Neural cell (in vitro differentiated cells): ENCODE data around the gene QRICH2.

Experiments used
- CTCF ChIP-seq: fragments of 450-650 bp; IDR thresholded peaks from 2 replicates; pipeline ENCODE4 v1.5.1; 2014; ENCODE audit warnings: antibody characterized with exemption, mild to moderate bottlenecking, moderate library complexity; ENCODE audit not compliant: poor library complexity, severe bottlenecking
- EP300 ChIP-seq: fragments of 450-650 bp; conservative IDR thresholded peaks from 2 replicates; pipeline ENCODE4 v1.6.1; 2014; ENCODE audit warnings: antibody characterized with exemption, mild to moderate bottlenecking, moderate library complexity; ENCODE audit not compliant: poor library complexity, severe bottlenecking
- EZH2 ChIP-seq: fragments of 200-600, 300-800 bp; shearing (Covaris generic), sonication (generic); IDR thresholded peaks from 2 replicates; pipeline ENCODE4 v1.6.1; 2014; ENCODE audit warnings: antibody characterized with exemption, low read length, borderline replicate concordance, mild to moderate bottlenecking; ENCODE audit not compliant: insufficient read depth, poor library complexity, severe bottlenecking
- REST ChIP-seq: IDR thresholded peaks from 2 replicates; pipeline ENCODE4 v1.6.1; 2012; ENCODE audit warnings: borderline replicate concordance

DNA sequence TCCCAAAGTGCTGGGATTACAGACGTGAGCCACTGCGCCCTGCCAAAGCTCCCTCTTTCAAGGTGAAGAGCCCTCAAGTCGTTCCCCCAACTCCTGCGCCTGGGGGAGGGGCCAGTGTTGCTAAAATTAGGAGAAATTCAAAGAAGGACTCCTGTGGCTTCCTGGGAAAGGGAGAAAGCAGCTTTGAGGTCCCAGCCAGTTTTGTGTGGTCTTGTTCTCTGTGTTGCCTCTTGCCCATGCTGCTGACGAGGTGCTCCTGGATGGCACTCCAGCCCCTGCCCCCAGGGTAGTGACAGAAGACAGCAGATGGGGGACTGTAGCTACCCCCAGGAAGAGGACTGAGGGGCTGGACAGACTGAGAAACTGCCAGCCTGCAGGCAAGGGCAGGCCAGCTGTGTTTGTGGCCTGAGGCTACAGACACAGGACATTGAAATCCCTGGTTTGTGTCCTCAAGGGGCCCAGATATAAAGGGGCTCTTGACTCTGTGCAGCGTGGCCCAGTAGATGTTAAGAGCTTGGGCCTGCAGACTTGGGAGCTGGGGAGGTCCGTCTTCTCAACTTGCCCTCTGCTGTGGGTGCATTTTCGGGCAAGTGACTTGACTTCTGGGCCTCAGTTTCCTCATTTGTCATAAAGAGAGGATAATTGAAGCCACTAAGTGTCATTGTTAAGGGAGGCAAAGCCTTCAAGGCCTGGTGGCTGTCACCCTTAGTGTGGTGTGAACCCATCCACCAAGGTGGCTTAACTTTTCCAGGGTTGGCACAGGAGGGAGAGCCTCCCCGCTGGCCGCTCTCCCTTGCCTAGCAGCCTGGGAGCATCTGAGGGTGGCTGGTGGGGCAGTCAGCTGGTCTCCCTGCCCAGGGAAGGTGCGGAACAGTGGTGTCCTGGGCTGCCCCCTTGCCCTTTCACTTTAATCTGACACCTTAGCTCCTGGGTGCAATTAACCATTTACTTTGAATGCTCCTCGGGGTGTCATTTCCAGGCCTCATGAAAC, 38.8 kb downstream of the QRICH2 start:
- TF ChIP-seq CTCF (no peak), EZH2 (no peak), EP300 (no peak), REST (no peak)
